ENCODE measurements around the gene ORM1. TPM values are rescaled to one million over a fixed set of nuclear protein-coding genes. Genes with fewer than 3 reads are reported as not detected.

The ORM1 gene
- total and polyA plus RNA-seq, 2 donors from 2014 or later, result 0.73 TPM; not detected in 1

- DNase-seq (peak in 2 of 5 donors; percentile 28 to 83), FAIRE-seq (no peak)
- H3K9ac ChIP-seq (ENCODE audit: low read length in 3 of 3), result no peak overlapping the region
- H3K27ac ChIP-seq (ENCODE audit: low read depth in 2 of 2, low read length in 2 of 2), result no peak overlapping the region
- H3K36me3 ChIP-seq (ENCODE audit: control insufficient read depth in 2 of 3, insufficient read depth in 3 of 3, low read length in 3 of 3), result peaks cover 0 to 4% (median 2%) of the 10 kb centered on the region in 3 donors
- intact Hi-C loops (cut with DNase I), result no loop called here
- H3K4me1 ChIP-seq (ENCODE audit: control insufficient read depth in 2 of 3, insufficient read depth in 2 of 3, low read depth in 1 of 3, low read length in 3 of 3), result no peaks in the 10 kb centered on the region
- no peaks in the 10 kb centered on the region for H3K27me3 ChIP-seq (ENCODE audit: control insufficient read depth, insufficient read depth, low read length)
- H3K4me3 ChIP-seq (ENCODE audit: low read length in 3 of 3), result no peak overlapping the region
- no peaks in the 10 kb centered on the region for H3K9me3 ChIP-seq (ENCODE audit: control insufficient read depth in 2 of 3, insufficient read depth in 1 of 3, low read length in 3 of 3)
- TF ChIP-seq CTCF (IDR thresholded peaks at IDR 0.05; ENCODE audit: borderline replicate concordance, extremely low read depth, insufficient read depth), result no peak
Observed at GRCh38 chr9:114278881-114279570, 43.9 kb upstream of the ORM1 start.

- FAIRE-seq, result no peak
- intact Hi-C loops (cut with DNase I), result no loop called here
- no peak overlapping the region for H3K9ac ChIP-seq (ENCODE audit: low read length in 3 of 3)
Observed at GRCh38 chr9:114279693-114280092, 43.2 kb upstream of the ORM1 start.

GRCh38 chr9:114280636-114281472, 42.0 kb upstream of the ORM1 start:
- Histone ChIP-seq H3K9ac (ENCODE audit: low read length in 3 of 3) (no peak overlapping the region), H3K9me3 (ENCODE audit: control insufficient read depth in 2 of 3, insufficient read depth in 1 of 3, low read length in 3 of 3) (no peaks in the 10 kb centered on the region), H3K27me3 (ENCODE audit: control insufficient read depth, insufficient read depth, low read length) (no peaks in the 10 kb centered on the region), H3K4me1 (ENCODE audit: control insufficient read depth in 2 of 3, insufficient read depth in 2 of 3, low read depth in 1 of 3, low read length in 3 of 3) (peaks cover 0 to 4% (median 4%) of the 10 kb centered on the region in 3 donors), H3K27ac (ENCODE audit: low read depth in 2 of 2, low read length in 2 of 2) (no peak overlapping the region), H3K36me3 (ENCODE audit: control insufficient read depth in 2 of 3, insufficient read depth in 3 of 3, low read length in 3 of 3) (peaks cover 0 to 4% (median 2%) of the 10 kb centered on the region in 3 donors), H3K4me3 (ENCODE audit: low read length in 3 of 3) (no peak overlapping the region)
- FAIRE-seq, result no peak
- peak in 2 of 5 donors; percentile 18 to 64 for DNase-seq
- no peak for TF ChIP-seq CTCF (IDR thresholded peaks at IDR 0.05; ENCODE audit: borderline replicate concordance, extremely low read depth, insufficient read depth)
- intact Hi-C loops (cut with DNase I), result no loop called here

More at GRCh38 chr9:114279693-114280092, 43.2 kb upstream of the ORM1 start:
- Histone ChIP-seq H3K36me3 (ENCODE audit: control insufficient read depth in 2 of 3, insufficient read depth in 3 of 3, low read length in 3 of 3) (peaks cover 0 to 4% (median 2%) of the 10 kb centered on the region in 3 donors), H3K4me1 (ENCODE audit: control insufficient read depth in 2 of 3, insufficient read depth in 2 of 3, low read depth in 1 of 3, low read length in 3 of 3) (no peaks in the 10 kb centered on the region), H3K27me3 (ENCODE audit: control insufficient read depth, insufficient read depth, low read length) (no peaks in the 10 kb centered on the region), H3K9me3 (ENCODE audit: control insufficient read depth in 2 of 3, insufficient read depth in 1 of 3, low read length in 3 of 3) (no peaks in the 10 kb centered on the region), H3K27ac (ENCODE audit: low read depth in 2 of 2, low read length in 2 of 2) (no peak overlapping the region), H3K4me3 (ENCODE audit: low read length in 3 of 3) (no peak overlapping the region)
- DNase-seq, result peak in 1 of 5 donors; percentile 5
- TF ChIP-seq CTCF (IDR thresholded peaks at IDR 0.05; ENCODE audit: borderline replicate concordance, extremely low read depth, insufficient read depth), result no peak
